Measurements from ENCODE around the gene C10orf105. TPM values are rescaled to one million over a fixed set of nuclear protein-coding genes. Genes with fewer than 3 reads are reported as not detected.

The C10orf105 gene, protein sequence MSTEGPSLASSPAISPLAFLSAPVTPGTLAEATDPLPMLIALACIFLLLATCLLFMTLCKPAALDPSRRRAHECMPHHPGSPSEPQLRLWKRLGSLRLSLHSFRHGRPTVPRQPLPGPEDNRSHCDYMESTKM
- polyA plus RNA-seq (2013, experiment 1 of 2; ENCODE audit: insufficient read length): not detected
- polyA plus RNA-seq (2013, experiment 2 of 2; ENCODE audit: insufficient read length): 0.01 TPM

DNA sequence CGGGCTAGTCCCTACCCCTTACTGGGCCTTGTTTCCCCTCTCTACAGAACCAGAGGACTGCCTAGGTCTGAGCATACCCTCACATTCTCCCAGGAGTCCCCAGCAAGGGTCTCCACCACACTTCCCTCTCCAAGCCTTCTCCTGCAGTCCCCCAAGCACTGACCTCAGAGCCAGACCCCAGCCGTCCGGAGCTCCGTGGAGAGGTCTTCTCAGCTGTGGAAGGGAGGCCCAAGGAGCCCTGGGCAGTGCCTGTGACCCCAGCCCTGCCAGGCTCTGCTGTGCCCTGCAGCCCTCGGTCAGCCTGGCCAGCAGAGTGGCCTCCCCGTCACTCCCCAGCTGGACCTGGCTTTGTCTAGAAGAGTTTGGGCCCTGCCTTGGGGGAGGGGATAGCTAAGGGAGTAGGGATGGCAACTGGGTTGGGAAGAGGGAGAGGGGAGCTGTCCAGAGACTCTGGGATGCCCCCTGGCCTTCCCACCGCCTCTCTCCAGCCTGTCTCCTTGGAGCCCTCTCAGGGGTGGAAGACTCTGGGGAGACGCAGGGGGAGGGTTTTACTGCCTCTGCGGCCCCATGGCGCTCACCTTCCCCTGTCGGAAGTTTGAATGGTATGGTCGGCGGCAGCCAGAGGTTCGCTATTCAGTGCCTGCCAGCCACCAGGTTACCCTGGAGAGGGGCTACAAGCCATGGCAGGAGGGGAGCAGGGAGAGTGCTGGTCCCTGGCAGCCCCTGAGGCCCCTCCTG is at the start of gene C10orf105:
Gene C10orf105 (minus strand): TSS at position 315 of the 738 bp plus-strand sequence. CDS start 3,441 bp downstream, outside the sequence.
- DNase-seq: no peak

DNA sequence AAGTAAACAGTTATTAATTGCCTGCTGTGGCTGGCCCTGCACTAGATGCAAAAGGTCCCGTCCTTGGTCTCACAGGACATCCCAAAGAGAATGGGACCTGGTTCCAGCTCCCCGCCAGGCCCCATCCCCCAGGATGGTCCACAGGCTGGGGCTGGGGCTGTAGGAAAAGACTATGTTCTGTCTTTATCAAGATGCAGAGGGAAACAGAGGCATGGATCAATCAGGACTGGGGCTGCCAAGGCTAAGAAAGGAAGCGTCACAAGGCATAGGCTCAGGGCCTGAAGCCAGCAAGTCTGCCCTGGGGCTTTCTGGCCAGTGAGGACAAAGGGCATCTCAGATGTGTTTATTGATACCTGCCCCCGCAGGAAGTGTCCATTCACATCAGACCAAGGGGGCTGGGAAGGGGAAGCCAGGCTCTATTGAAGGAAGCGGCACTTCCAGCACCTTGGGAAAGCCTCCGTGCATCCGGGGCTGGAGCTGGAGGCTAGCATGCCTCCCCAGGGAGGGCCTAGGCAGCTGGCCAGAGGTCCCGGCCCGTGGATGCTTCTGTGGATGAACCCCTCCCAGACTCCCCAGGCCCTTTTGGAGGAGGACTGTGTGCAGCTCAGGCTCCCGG is 48.0 kb upstream of the C10orf105 start:
- DNase-seq: no peak

DNA sequence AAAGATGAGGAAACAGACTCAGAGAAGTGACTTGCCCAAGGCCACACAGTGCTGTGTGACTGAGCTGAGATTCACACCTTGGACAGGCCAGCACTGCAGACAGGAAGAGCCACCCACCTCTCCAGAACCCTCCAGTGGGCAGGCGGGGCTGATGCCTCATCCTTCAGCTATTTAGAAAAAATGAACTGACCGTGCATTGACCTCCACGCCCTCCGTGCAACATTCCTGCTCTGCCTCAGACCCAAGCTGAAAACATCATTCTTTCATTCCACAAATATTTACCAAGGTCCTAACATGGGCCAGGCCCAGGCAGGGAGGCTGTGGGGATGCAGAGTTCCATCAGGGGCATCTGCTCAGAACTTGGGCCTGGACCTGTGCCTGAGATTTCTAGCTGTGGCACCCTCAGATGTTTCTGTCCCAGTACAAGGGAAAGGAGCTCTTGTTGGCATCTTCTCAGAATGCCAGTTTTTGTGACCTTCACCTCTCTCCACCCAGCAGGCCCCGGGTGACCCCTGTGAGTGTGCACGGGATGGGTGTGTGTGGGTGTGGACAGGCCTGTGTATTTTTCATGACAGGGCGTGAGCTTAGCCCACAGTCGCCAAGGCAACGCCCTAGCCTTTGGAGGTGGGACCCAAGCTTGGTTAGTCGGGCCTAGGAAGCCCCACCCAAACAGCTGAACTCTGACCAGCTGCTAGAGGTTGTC is 47.3 kb upstream of the C10orf105 start:
- peak; percentile 93 for DNase-seq

DNA sequence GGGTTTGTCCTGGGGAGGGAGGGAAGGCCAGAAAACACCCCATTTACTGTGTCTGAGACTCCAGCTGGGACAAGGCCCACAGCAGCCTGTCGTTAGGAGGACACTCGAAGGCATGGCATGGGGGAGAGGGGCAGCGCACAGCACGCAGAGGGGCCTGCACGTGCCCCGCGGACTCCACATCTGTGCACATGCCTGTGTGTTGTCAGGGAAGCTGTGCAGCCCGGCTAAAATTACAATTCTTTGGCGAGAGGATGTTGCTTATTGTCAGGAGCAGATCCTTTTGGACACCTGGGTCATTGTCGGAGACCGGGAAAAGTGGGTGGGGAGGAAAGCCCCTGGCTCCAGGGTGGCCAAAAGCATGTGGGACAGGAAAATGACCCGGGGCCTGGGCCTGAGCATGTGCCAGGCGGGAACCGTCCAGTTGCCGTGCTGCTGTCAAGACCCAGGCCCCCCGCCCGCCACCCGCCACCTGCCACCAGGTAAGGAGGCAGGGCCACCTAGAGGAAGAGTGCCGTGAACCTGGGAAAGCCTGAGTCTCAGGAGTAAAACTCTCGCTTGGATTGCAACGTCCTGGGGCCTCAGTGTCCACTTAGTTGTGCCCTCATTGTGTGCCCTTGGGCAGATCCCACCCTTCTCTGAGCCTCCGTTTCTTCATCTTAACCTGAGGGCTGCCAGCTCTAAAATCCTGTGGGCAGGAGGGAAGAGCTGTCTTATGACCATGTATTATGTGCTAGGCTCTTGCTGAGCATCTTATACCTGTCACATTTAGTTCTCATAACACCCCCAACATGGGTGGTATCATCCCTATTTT is 46.5 kb upstream of the C10orf105 start:
- no peak for DNase-seq

DNA sequence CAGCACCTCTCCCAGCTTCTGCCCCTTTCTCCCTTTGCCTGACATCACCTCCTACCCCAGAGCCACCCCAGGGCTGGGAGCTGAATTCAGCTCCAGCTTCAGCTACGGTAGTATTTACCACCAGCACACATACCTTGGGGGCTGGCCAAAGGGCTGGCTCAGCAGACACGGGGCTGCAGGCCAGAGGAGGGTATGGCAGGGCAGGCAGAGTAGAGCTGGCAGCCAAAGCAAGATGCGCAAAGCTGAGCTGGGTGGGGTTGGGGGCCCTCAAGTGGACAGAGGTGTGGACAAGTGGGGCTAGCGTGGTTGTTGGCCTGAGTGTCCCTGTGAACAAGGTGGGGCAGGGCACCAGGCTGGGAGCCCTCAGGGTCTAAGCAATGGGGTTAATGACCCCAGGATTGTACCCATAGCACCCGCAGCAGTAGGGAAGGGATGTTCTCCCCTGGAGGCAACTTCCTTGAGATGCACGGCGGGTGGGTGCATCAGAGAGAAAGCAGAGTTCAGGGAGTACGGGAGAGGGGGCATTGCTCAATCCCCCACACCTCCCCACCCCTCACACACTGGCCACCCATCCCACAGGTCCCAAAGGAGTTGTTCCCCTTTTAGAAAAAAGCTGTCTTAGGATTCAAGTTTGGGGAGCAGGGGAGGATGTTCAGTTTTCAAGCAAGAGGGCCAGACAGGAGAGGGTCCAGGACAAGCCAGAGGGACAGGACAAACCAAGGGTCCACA is 45.8 kb upstream of the C10orf105 start:
- peak; percentile 34 for DNase-seq

DNA sequence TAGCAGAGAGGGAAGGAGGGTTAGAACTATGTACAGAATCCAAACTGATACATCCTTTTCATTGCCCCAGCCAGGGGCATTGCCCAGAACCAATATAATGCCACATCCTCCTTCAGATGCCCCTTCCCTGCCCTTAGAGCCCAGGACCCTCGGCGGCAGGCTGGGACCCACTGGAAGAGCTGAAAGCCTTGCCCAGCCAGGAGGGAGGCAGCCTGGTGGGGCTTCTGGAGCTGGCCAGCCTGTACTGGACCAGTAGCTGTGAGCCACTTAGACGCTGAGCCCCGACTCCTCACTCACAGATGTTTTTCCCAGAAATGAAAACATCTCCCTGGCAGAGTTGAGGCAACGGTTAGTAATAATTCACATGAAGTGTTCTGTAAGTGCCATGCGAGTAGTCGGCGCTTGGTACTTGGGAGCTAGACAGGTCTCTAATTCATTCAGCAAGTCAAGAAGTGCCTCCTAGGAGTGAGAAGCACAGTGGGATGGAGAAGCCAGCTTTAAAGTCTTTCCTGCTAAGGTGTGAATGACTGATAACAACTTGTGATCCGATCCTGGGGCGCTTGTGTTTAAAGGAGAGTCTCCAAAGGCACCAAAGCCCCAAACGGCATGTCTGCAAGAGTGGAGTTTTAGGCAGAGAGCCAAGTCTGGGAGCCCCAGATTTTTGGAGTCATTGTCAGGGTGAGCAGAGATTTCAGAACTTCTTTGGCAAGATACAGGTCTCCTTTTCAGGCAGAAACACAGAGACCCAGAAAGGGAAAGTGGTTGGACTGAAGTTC is 44.0 kb upstream of the C10orf105 start:
- peak; percentile 20 for DNase-seq

DNA sequence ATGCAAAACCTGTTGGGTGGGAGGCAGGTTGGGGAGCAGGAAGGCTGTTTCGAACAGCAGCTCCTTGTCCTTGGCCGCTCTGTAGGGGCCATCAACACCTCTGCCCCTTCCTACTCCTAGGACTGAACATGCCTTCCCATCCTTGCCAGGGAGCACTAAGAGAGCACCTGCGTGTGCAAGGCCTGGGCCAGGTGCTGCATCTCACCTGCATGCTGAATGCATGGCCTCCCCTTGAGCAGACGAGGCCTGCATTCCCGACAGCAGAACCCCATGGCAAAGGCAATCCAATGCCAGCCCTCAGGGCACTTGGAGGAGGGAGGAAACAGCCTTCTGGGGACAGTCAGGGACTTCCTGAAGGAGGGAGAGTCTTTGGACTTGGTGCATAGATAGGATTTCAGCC is 42.7 kb upstream of the C10orf105 start:
- DNase-seq: no peak

DNA sequence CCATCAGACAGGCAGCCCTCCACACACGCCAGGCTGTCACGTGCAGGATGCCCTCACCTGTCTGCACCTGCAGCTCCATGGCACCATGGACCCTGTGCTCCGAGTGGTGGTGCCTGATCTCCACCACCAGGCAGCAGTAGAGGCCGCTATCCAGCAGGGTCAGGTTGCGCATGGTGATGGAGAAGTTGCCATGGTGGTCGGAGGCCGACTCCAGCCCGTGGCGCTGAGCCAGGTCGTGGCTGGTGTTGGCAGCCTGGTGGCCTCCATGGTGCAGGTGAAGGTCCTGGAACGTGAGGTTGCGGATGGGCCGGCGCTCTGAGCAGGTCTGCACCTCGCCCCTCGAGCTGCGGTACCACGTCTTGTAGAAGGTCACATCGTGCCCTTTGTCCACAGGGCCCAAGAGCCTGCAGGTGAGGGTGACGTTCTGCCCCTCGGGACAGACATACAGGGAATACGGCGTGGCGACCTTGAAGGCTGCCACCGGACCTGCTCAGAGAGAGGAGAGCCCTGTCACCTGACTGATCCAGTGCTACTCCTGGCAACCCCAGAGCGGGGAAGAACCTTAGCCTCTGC is 42.0 kb upstream of the C10orf105 start:
- no peak for DNase-seq

DNA sequence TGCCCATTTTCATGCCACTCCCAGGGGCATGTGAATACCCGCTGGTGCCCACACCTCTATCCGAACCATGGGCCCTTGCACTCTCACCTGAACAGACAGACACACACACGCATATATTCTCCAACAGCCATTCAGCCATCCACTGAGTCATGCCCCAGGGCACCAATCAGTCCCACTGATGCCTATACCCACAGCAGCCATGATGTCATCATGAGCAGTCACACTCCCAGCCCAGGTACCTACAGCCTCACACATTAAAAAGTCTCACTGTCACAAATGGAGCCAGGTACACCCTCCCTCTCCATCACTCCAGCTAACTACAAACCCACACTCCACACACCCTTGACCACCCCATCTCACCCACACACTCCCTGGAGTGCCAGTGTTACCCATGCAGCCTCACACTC is 41.5 kb upstream of the C10orf105 start:
- DNase-seq: no peak

DNA sequence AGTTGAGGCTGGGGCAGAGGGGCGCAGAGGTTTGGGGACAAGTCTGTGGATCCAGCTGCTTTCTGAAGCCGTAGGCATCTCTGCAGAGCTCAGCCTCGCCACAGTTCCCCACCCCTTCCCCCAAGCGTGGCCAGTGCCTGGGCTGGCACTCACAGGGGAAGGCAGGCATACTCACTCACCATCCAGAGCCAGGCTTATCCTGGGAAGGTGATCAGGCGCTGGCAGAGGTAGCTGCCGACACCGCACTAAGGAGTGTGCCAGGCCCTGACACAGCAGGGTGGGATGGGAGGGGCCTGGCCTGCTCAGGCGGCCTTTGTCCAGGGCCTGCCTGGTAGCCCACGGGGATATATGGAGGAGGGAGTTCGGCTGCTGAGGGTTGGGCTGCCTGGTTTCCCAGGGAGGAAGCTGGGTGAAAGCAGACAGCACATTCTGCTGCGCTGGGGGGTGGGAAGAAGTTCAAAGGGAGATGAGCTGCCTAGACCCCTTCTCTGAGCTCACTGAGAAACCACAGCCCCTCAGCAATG is 37.9 kb upstream of the C10orf105 start:
- DNase-seq: no peak

DNA sequence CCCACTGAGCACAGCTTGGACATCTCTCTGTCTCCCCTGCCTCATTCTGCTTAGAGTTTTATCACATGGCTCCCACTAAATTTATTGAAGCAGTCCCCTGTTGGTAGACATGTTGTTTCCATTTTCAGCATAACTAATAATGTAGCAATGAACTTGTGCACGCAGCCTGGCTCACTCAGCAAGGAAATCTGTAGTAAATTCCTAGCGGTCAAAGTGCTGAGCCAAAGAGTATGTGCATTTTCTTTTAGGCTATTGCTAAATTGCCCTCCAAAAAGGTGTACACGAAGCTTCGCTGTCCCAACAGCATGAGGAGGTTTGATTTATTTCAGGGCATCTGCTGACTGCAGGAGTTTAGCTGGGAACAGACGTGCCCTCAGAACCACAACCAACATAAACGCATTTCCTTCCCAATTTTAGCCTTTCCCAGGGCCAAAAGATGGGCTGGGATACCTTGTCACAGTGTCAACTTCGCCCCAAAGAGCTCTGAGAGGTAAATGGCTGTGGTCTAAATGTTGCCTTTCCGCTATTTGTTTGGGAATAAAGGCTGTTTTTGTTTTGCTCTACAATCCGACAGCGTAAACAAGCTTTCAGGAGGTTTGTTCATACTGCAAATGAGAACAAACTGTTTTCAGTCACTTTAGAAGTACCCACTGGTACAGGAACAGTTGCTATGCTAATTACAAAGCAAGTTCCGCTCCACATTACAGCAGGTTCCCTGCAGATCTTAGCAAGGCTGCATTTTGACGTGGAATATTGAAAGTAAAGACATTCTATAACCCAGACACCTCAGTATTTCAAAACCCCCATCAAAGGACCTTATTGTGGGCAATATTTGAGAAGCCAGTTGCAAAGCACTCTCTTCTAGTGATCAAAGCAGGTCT is 37.0 kb upstream of the C10orf105 start:
- peak; percentile 43 for DNase-seq

DNA sequence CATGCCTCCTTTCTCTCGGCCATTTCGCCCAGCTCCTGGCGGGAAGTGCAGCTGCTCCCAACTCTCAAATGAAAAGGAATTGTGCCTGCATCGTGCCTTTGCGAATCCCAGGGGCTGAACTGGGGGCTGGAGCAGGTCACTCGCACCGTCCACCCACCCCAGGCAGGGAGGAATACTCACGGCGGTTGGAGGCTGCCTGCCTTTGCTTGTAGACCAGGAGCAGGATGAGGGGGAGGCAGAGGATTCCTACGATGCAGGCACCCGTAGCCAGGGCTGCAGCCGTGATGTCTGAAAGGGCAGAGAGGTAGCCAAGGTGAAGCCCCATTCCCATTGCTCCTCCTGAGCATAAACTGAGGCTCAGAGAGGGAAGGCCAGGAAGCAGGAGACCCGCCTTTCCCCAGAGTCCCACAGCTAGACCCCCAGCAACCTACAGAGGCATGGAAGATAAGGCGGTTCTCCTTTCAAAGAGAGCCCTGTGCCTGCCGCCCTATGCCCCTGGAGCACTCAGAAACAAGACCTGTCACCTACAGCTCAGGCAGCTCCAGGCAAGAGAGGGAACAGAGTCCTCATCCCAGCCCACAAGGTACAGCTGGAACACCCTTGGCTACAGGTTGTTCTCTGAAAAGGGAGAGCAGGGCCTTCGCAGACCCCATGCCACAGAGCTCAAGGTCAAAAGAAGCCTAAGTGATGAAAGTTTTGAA is 35.8 kb upstream of the C10orf105 start:
- DNase-seq: no peak

DNA sequence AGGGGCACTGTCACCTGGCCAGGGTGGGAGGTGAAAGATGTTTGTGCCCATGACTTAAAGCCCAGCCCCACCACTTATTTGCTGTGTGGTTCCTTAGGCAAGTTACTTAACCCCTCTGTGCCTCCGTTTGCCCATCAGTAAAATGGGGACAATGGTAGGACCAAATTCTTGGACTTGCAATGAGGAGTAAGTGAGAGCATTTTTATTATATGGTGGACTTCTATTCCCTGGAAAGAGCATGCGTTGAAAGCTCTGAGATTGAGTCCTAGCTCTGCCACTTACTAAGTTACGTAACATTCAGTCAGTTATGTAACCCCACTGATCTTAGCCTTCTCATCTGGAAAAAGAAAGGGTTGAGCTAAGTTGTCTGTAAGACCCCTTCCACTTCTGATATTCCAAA is 35.0 kb upstream of the C10orf105 start:
- DNase-seq: no peak

DNA sequence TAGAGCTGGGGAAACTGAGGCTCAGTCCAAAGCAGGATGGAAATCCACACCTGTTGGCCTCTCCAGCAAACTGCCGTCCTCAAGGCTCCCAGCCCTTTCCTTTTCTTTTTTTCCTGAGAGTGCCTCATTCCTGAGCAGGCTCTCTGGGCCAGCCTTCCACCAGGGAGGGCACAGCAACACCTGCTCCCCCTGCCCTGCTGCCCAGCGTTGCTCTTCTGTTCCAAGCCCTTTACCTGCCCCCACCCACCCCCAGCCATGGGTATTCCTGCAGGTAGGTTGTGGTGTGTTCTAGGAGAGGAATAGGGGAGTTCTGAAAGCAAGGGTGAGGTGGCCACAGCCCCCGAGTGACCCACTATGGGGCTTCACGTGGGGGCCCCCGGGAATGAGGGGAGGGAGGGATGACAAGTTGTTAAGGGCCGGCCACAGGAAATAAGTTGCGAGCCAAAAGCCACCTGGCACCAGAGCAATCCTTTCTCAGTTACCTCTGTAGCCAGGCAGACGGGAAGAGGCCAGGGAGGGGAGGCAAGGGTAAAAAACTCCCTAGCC is 34.5 kb upstream of the C10orf105 start:
- no peak for DNase-seq

DNA sequence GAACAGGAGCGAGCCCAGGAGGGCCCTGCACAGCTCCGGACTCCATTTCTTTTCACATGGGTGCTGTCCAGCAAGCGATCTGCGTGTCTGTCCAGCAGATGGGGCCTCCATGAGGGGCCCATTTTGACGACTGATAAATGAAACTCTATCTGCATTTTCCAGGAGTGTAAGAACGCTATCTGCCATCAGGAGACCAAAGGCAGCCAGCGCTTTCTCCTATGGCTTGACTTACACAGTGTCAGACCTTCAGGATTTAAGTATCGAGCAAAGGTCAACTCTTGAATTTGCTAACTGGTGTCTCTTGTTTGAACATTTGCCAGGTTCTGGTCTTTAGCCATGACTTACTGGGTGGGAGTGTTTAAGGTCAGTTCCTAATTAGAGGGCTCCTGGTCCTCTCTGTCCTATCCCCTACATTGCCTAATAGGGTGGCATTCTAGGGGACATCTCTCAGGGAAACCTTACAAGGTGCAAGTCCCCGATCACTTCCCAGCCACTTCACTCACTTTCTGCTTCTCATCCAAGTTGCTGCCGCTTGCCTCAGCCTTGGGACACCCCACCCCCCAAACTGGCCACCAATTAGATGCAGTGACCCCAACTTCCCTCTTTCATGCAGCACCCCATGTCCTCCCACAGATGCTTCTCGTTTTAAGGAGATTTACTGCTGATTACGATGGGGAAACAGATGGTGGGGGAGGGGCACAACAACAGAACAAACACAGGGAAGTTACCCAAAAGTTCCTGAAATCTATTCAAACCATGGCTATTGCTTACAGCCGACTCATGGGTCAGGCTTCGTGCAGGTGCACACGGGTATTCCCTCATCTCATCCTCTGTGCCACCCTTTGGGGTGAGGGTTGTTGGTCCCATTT is 33.7 kb upstream of the C10orf105 start:
- DNase-seq: no peak

DNA sequence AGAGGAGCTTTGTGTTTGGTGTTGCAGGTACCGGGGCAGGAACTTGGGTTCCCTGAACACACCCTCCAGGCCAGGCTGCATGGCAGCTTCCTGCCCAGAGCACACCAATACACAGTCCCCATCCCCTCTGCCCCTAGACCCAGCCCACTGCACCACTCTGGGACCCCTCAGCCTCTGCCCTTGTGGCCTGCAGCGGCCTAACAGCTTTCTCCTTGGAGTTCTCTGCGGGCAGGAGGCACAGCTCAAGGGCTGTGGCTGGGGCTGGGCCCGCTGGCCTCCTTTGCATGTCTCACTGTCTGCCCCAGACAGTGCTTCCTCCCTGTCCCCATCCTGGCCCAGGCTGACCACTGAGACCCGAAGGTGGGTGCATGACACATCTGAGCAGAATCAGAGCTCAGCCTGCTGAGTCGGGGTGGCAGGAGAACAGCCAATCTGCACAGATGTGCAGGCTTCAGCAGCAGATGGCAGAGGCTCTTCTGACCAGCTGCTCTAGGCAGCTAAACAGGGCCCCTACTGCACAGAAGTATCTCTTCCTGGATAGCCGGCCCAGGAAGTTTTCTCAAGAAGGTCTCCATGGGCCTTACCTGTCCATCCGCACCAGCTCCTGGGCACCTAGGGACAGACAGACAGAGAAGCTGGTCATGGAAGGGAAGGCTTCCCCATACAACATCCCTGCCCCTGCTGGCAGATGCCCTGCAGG is 33.0 kb upstream of the C10orf105 start:
- no peak for DNase-seq

Measured in fibroblast of skin of abdomen (primary cell).